ENCODE measurements around the gene NGEF. TPM values are rescaled to one million over a fixed set of nuclear protein-coding genes. Genes with fewer than 3 reads are reported as not detected.

NGEF gene
- total RNA-seq, 6 experiments from 2014 or later, result 16.4 to 20.9 (median 20.2) TPM

DNA sequence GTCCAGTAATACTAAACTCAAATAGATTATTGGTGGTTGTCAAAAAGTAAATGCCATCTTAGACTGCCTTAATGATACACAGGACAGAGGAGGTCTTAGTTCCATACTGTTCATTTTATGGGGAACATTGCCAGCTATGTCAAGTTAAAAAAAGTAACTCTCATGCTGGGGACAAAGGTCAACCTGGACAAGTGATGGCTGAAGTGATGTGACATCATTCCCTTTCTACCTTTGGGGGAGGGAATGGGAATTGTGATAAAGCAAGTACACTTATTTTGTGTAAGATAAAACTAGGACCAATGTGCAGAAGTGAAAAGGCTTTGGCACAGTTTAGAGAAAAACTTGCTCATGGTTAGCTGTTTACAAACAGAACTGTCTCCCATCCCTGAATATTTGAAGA, 167.0 kb downstream of the NGEF start:
- peaks cover 0 to 78% (median 12%) of the 10 kb centered on the region in 4 donors for H3K36me3 ChIP-seq
- H3K4me3 ChIP-seq, result no peak overlapping the region
- peaks cover 0 to 10% (median 0%) of the 10 kb centered on the region in 4 donors for H3K4me1 ChIP-seq
- no peak for TF ChIP-seq POLR2A (IDR thresholded peaks at IDR 0.05)
- TF ChIP-seq, protein P1, sequence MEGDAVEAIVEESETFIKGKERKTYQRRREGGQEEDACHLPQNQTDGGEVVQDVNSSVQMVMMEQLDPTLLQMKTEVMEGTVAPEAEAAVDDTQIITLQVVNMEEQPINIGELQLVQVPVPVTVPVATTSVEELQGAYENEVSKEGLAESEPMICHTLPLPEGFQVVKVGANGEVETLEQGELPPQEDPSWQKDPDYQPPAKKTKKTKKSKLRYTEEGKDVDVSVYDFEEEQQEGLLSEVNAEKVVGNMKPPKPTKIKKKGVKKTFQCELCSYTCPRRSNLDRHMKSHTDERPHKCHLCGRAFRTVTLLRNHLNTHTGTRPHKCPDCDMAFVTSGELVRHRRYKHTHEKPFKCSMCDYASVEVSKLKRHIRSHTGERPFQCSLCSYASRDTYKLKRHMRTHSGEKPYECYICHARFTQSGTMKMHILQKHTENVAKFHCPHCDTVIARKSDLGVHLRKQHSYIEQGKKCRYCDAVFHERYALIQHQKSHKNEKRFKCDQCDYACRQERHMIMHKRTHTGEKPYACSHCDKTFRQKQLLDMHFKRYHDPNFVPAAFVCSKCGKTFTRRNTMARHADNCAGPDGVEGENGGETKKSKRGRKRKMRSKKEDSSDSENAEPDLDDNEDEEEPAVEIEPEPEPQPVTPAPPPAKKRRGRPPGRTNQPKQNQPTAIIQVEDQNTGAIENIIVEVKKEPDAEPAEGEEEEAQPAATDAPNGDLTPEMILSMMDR (IDR thresholded peaks at IDR 0.05), result no peak
- no peaks in the 10 kb centered on the region for H3K27me3 ChIP-seq
- H3K9me3 ChIP-seq, result no peaks in the 10 kb centered on the region
- DNase-seq (no peak), ATAC-seq (peak; percentile 64 to 75 (median 74))
- intact Hi-C loops (cut with DNase I), result no loop called here
- peak overlapping the region in 1 of 3 donors; percentile 27 for H3K27ac ChIP-seq

DNA sequence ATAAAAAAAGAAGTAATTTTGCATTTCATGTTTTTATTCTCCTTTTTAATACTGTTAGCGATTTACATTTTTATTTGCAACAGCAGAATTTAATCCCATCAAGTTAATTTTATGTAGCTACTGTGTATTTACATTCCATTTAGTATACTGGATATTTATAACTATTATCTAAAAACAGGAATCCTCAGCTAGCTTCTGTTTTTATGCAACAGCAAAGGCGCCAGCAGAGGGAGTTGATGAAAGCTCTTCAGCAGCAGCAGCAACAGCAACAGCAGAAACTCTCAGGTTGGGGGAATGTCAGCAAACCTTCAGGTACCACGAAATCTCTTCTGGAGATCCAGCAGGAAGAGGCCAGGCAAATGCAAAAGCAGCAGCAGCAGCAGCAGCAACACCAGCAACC, 169.2 kb downstream of the NGEF start:
- Histone ChIP-seq H3K4me3 (no peak overlapping the region), H3K36me3 (peaks cover 0 to 70% (median 19%) of the 10 kb centered on the region in 4 donors), H3K27ac (no peak overlapping the region), H3K4me1 (peaks cover 0 to 10% (median under 1%) of the 10 kb centered on the region in 4 donors), H3K27me3 (no peaks in the 10 kb centered on the region), H3K9me3 (no peaks in the 10 kb centered on the region)
- no peak for ATAC-seq
- WGBS (ENCODE audit: insufficient coverage, low coverage, low lambda C conversion rate, missing lambda C conversion rate), result 85% methylated on average over 3 of the region's 3 CpGs
- intact Hi-C loops (cut with DNase I), result no loop called here
- no peak for DNase-seq
- no peak for TF ChIP-seq POLR2A (IDR thresholded peaks at IDR 0.05)
- TF ChIP-seq, protein P1 (IDR thresholded peaks at IDR 0.05), result peak in 2 of 4 donors; percentile 11 to 12

GRCh38 chr2:232842689-232843088, 170.4 kb downstream of the NGEF start:
- Histone ChIP-seq H3K36me3 (peaks cover 0 to 58% (median 17%) of the 10 kb centered on the region in 4 donors), H3K4me1 (peaks cover 0 to 10% (median 4%) of the 10 kb centered on the region in 4 donors), H3K27ac (no peak overlapping the region), H3K9me3 (no peaks in the 10 kb centered on the region), H3K4me3 (no peak overlapping the region), H3K27me3 (no peaks in the 10 kb centered on the region)
- intact Hi-C loops (cut with DNase I), result no loop called here
- no peak for TF ChIP-seq POLR2A (IDR thresholded peaks at IDR 0.05)
- TF ChIP-seq, protein P1 (IDR thresholded peaks at IDR 0.05), result no peak
- ATAC-seq (no peak), DNase-seq (no peak)
- WGBS (ENCODE audit: insufficient coverage, low coverage, low lambda C conversion rate, missing lambda C conversion rate), result 25% methylated on average over 2 of the region's 2 CpGs

GRCh38 chr2:232839411-232840079, 173.5 kb downstream of the NGEF start:
- no peaks in the 10 kb centered on the region for H3K27me3 ChIP-seq
- H3K27ac ChIP-seq, result no peak overlapping the region
- TF ChIP-seq POLR2A (IDR thresholded peaks at IDR 0.05), result no peak
- TF ChIP-seq, protein P1 (IDR thresholded peaks at IDR 0.05), result no peak
- H3K4me3 ChIP-seq, result no peak overlapping the region
- peaks cover 0 to 40% (median 15%) of the 10 kb centered on the region in 4 donors for H3K36me3 ChIP-seq
- H3K9me3 ChIP-seq, result no peaks in the 10 kb centered on the region
- 53% methylated on average over 9 of the region's 9 CpGs for WGBS (ENCODE audit: insufficient coverage, low coverage, low lambda C conversion rate, missing lambda C conversion rate)
- DNase-seq (peak in 2 of 3 donors; percentile 42 to 61), ATAC-seq (peak; percentile 40 to 69 (median 56))
- intact Hi-C loops (cut with DNase I), result no loop called here
- peaks cover 0 to 8% (median 0%) of the 10 kb centered on the region in 4 donors for H3K4me1 ChIP-seq
